Hepatic stellate cell (primary cell): Measurements from ENCODE around the gene ITGB3BP.

ENCODE experiments used
- DNase-seq: peaks from one replicate; pipeline ENCODE4 v3.0.0; 2011; ENCODE audit warnings: low spot score

ITGB3BP gene

GRCh38 chr1:63418101-63418500 lies 104.9 kb downstream of the ITGB3BP start:
- no peak for DNase-seq

- no peak for DNase-seq
Observed at GRCh38 chr1:63414691-63415365, 108.2 kb downstream of the ITGB3BP start.

- DNase-seq, result no peak
Observed at GRCh38 chr1:63413394-63413793, 109.6 kb downstream of the ITGB3BP start.

GRCh38 chr1:63411066-63411465 lies 112.0 kb downstream of the ITGB3BP start:
- DNase-seq, result no peak

GRCh38 chr1:63408331-63408730 lies 114.7 kb downstream of the ITGB3BP start:
- DNase-seq, result no peak

GRCh38 chr1:63407002-63407401 lies 116.0 kb downstream of the ITGB3BP start:
- DNase-seq, result no peak

GRCh38 chr1:63405987-63406386 lies 117.0 kb downstream of the ITGB3BP start:
- DNase-seq, result no peak

- DNase-seq, result no peak
Observed at GRCh38 chr1:63405021-63405420, 118.0 kb downstream of the ITGB3BP start.

GRCh38 chr1:63403386-63403785 lies 119.6 kb downstream of the ITGB3BP start:
- DNase-seq, result no peak

- DNase-seq, result no peak
Observed at GRCh38 chr1:63401945-63402344, 121.1 kb downstream of the ITGB3BP start.
